Transverse colon (tissue), 4 donors: ENCODE data around the gene ATP9A.

Experiments used
- CTCF ChIP-seq, 5 experiments: fragments of 200-600 bp in 3 of 5; fragments of 450-650 bp in 2 of 5; sonication (generic) in 3 of 5; IDR thresholded peaks; 1 replicate in 2 of 5; 2 replicates in 3 of 5; pipeline ENCODE4 v1.5.1; 2016 to 2017; ENCODE audit warnings: antibody characterized with exemption in 5 of 5, inconsistent platforms in 3 of 5, mild to moderate bottlenecking in 2 of 5, moderate library complexity in 1 of 5
- POLR2A ChIP-seq: fragments of 450-650 bp; IDR thresholded peaks from one replicate; pipeline ENCODE4 v1.6.1; 2016; ENCODE audit warnings: antibody characterized with exemption, mild to moderate bottlenecking, moderate library complexity
- POLR2AphosphoS5 ChIP-seq, 3 donors: sonication (generic); formaldehyde crosslinking; IDR thresholded peaks; one replicate each; pipeline ENCODE4 v1.6.1; 2016; ENCODE audit warnings: antibody characterized with exemption in 3 of 3

GRCh38 chr20:51609251-51609650 is 158.9 kb downstream of the ATP9A start:
- no peak for TF ChIP-seq POLR2AphosphoS5 (IDR thresholded peaks at IDR 0.05)
- TF ChIP-seq CTCF (IDR thresholded peaks at IDR 0.05): no peak
- no peak for TF ChIP-seq POLR2A
